CD4-positive, alpha-beta T cell treated with Interleukin-21 for 1 hour (primary cell): ENCODE results near the gene TMEM165.

Experiments used
- DNase-seq: peaks from one replicate; pipeline ENCODE4 v3.0.0-alpha.2; 2020

TMEM165 gene

GRCh38 chr4:55469979-55470378 lies 74.2 kb downstream of the TMEM165 start:
- no peak for DNase-seq
